Measurements from ENCODE around the gene EVA1C. TPM values are rescaled to one million over a fixed set of nuclear protein-coding genes. Genes with fewer than 3 reads are reported as not detected.

The EVA1C gene
- total RNA-seq, 3 donors from 2014 or later (not counting 1 experiment from before 2014, with no cell fraction given): 14.7 to 27.8 (median 15.8) TPM

GRCh38 chr21:32534113-32534512 lies 121.6 kb downstream of the EVA1C start:
- WGBS (ENCODE audit: insufficient coverage): 93% methylated on average over 7 of the region's 8 CpGs
- intact Hi-C loops (cut with micrococcal nuclease): no loop called here

GRCh38 chr21:32535612-32536011 lies 123.1 kb downstream of the EVA1C start:
- H3K27me3 Mint-ChIP-seq (ENCODE audit: low read depth in 2 of 2): no peaks in the 10 kb centered on the region
- Histone ChIP-seq H3K4me3 (ENCODE audit: low read length) (no peak overlapping the region), H3K27me3 (ENCODE audit: control insufficient read depth, insufficient read depth, low read length) (no peaks in the 10 kb centered on the region), H3K4me1 (ENCODE audit: control insufficient read depth, insufficient read depth, low read length) (peaks cover 37% of the 10 kb centered on the region), H3K9me3 (ENCODE audit: control insufficient read depth, insufficient read depth, low read length) (no peaks in the 10 kb centered on the region), H3K36me3 (ENCODE audit: control insufficient read depth, insufficient read depth, low read length) (no peaks in the 10 kb centered on the region), H3K27ac (ENCODE audit: low read length) (no peak overlapping the region)
- no peak for TF ChIP-seq CTCF (IDR thresholded peaks at IDR 0.05)
- H3K27ac Mint-ChIP-seq: no peak overlapping the region
- DNase-seq: no peak
- no peaks in the 10 kb centered on the region for H3K9me3 Mint-ChIP-seq
- ATAC-seq: no peak
- H3K4me1 Mint-ChIP-seq: peaks cover 39 to 45% of the 10 kb centered on the region in 2 donors
- intact Hi-C loops (cut with micrococcal nuclease): no loop called here
- H3K36me3 Mint-ChIP-seq: no peaks in the 10 kb centered on the region
- WGBS (ENCODE audit: insufficient coverage): 93% methylated on average over 6 of the region's 7 CpGs
- H3K4me3 Mint-ChIP-seq: no peak overlapping the region

More at GRCh38 chr21:32534113-32534512, 121.6 kb downstream of the EVA1C start:
- H3K27me3 ChIP-seq (ENCODE audit: control insufficient read depth, insufficient read depth, low read length): no peaks in the 10 kb centered on the region
- no peak overlapping the region for H3K4me3 ChIP-seq (ENCODE audit: low read length)
- Mint-ChIP-seq H3K36me3 (no peaks in the 10 kb centered on the region), H3K27ac (no peak overlapping the region), H3K27me3 (ENCODE audit: low read depth in 2 of 2) (no peaks in the 10 kb centered on the region), H3K4me3 (no peak overlapping the region), H3K4me1 (peaks cover 34 to 42% of the 10 kb centered on the region in 2 donors), H3K9me3 (no peaks in the 10 kb centered on the region)
- DNase-seq (no peak), ATAC-seq (no peak)
- TF ChIP-seq CTCF (IDR thresholded peaks at IDR 0.05): no peak
- no peaks in the 10 kb centered on the region for H3K36me3 ChIP-seq (ENCODE audit: control insufficient read depth, insufficient read depth, low read length)
- H3K27ac ChIP-seq (ENCODE audit: low read length): no peak overlapping the region
- H3K4me1 ChIP-seq (ENCODE audit: control insufficient read depth, insufficient read depth, low read length): peaks cover 32% of the 10 kb centered on the region
- H3K9me3 ChIP-seq (ENCODE audit: control insufficient read depth, insufficient read depth, low read length): no peaks in the 10 kb centered on the region

GRCh38 chr21:32537569-32537881 lies 125.0 kb downstream of the EVA1C start:
- no peaks in the 10 kb centered on the region for H3K27me3 ChIP-seq (ENCODE audit: control insufficient read depth, insufficient read depth, low read length)
- TF ChIP-seq CTCF (IDR thresholded peaks at IDR 0.05): no peak
- no peak overlapping the region for H3K27ac ChIP-seq (ENCODE audit: low read length)
- H3K36me3 ChIP-seq (ENCODE audit: control insufficient read depth, insufficient read depth, low read length): no peaks in the 10 kb centered on the region
- intact Hi-C loops (cut with micrococcal nuclease): no loop called here
- Mint-ChIP-seq H3K9me3 (no peaks in the 10 kb centered on the region), H3K27me3 (ENCODE audit: low read depth in 2 of 2) (no peaks in the 10 kb centered on the region), H3K4me1 (peaks cover 41 to 42% of the 10 kb centered on the region in 2 donors), H3K27ac (peak overlapping the region; percentile 21 to 75), H3K4me3 (peak overlapping the region; percentile 86), H3K36me3 (no peaks in the 10 kb centered on the region)
- peaks cover 37% of the 10 kb centered on the region for H3K4me1 ChIP-seq (ENCODE audit: control insufficient read depth, insufficient read depth, low read length)
- no peaks in the 10 kb centered on the region for H3K9me3 ChIP-seq (ENCODE audit: control insufficient read depth, insufficient read depth, low read length)
- ATAC-seq: no peak
- 100% methylated on average over 3 of the region's 3 CpGs for WGBS (ENCODE audit: insufficient coverage)
- H3K4me3 ChIP-seq (ENCODE audit: low read length): no peak overlapping the region
- DNase-seq: no peak

- peaks cover 37 to 43% of the 10 kb centered on the region in 2 donors for H3K4me1 Mint-ChIP-seq
- no peaks in the 10 kb centered on the region for H3K9me3 Mint-ChIP-seq
- H3K27me3 Mint-ChIP-seq (ENCODE audit: low read depth in 2 of 2): no peaks in the 10 kb centered on the region
- H3K4me3 Mint-ChIP-seq: peak overlapping the region; percentile 76
- intact Hi-C loops (cut with micrococcal nuclease): loop anchor here (1.0 kb wide), 1 partner anchor 45 kb away; no protein-coding TSS in a partner anchor
- DNase-seq (peak; percentile 53 to 65), ATAC-seq (peak; percentile 90 to 99 (median 95))
- Histone ChIP-seq H3K36me3 (ENCODE audit: control insufficient read depth, insufficient read depth, low read length) (no peaks in the 10 kb centered on the region), H3K9me3 (ENCODE audit: control insufficient read depth, insufficient read depth, low read length) (no peaks in the 10 kb centered on the region), H3K27ac (ENCODE audit: low read length) (peak overlapping the region; percentile 44), H3K27me3 (ENCODE audit: control insufficient read depth, insufficient read depth, low read length) (no peaks in the 10 kb centered on the region), H3K4me3 (ENCODE audit: low read length) (no peak overlapping the region), H3K4me1 (ENCODE audit: control insufficient read depth, insufficient read depth, low read length) (peaks cover 37% of the 10 kb centered on the region)
- 64% methylated on average over 6 of the region's 11 CpGs for WGBS (ENCODE audit: insufficient coverage)
- H3K27ac Mint-ChIP-seq: peak overlapping the region; percentile 65 to 75
- no peaks in the 10 kb centered on the region for H3K36me3 Mint-ChIP-seq
- TF ChIP-seq CTCF (IDR thresholded peaks at IDR 0.05): no peak
Observed at GRCh38 chr21:32538147-32538792, 125.8 kb downstream of the EVA1C start.

All from natural killer cell (primary cell).